HepG2 (cell line): Measurements from ENCODE around the gene UBAP1L. TPM values are rescaled to one million over a fixed set of nuclear protein-coding genes. Genes with fewer than 3 reads are reported as not detected.
A peak's percentile ranks its signal among the peaks of the same experiment; 100 is the strongest.

Experiments used
- AKNA ChIP-seq: sonication (generic); formaldehyde crosslinking; IDR thresholded peaks from 2 replicates; pipeline ENCODE4 v1.4.0; 2020; ENCODE audit warnings: missing genetic modification reagents, borderline replicate concordance
- ATAD3A ChIP-seq: sonication (generic); formaldehyde crosslinking; IDR thresholded peaks from 2 replicates; pipeline ENCODE4 v1.4.0; 2020; ENCODE audit warnings: missing genetic modification reagents
- FOXK2 ChIP-seq: fragments of 450-650 bp; IDR thresholded peaks from 2 replicates; pipeline ENCODE4 v1.6.1; 2016
- GLI4 ChIP-seq: sonication (generic); formaldehyde crosslinking; IDR thresholded peaks from 2 replicates; pipeline ENCODE4 v1.5.1; 2020; ENCODE audit warnings: missing genetic modification reagents, mild to moderate bottlenecking, moderate library complexity, borderline replicate concordance
- HMG20A ChIP-seq: IDR thresholded peaks from 2 replicates; pipeline ENCODE4 v1.6.1; 2016; ENCODE audit warnings: borderline replicate concordance
- KAT7 ChIP-seq: IDR thresholded peaks from 2 replicates; pipeline ENCODE4 v1.6.1; 2018; ENCODE audit warnings: borderline replicate concordance, missing compliant biosample characterization
- MYC ChIP-seq: sonication (generic); formaldehyde crosslinking; IDR thresholded peaks from 2 replicates; pipeline ENCODE4 v1.9.0; 2021; ENCODE audit warnings: missing genetic modification reagents, borderline replicate concordance
- NFIC ChIP-seq: IDR thresholded peaks from 2 replicates; pipeline ENCODE4 v1.6.1; 2012; ENCODE audit warnings: mild to moderate bottlenecking, low read length, inconsistent platforms
- NFYB ChIP-seq: sonication (generic); formaldehyde crosslinking; IDR thresholded peaks from 2 replicates; pipeline ENCODE4 v1.4.0; 2020; ENCODE audit warnings: missing genetic modification reagents
- POGK ChIP-seq: sonication (generic); formaldehyde crosslinking; conservative IDR thresholded peaks from 2 replicates; pipeline ENCODE4 v1.8.0; 2022; ENCODE audit warnings: mild to moderate bottlenecking, moderate library complexity, missing genetic modification reagents
- SKIL ChIP-seq: sonication (generic); formaldehyde crosslinking; IDR thresholded peaks from 2 replicates; pipeline ENCODE4 v1.8.0; 2022; ENCODE audit warnings: missing genetic modification reagents, mild to moderate bottlenecking, moderate library complexity, borderline replicate concordance
- SMAD1 ChIP-seq: sonication (generic); formaldehyde crosslinking; IDR thresholded peaks from 2 replicates; pipeline ENCODE4 v1.4.0; 2020; ENCODE audit warnings: missing genetic modification reagents, low read depth, mild to moderate bottlenecking, borderline replicate concordance
- SUZ12 ChIP-seq: fragments of 150-350 bp; IDR thresholded peaks from 2 replicates; pipeline ENCODE4 v1.6.1; 2014; ENCODE audit warnings: low read depth, low read length
- U2AF1 ChIP-seq: fragments of 200-400 bp; formaldehyde crosslinking; optimal IDR thresholded peaks from 2 replicates; pipeline ENCODE3; 2017; ENCODE audit warnings: mild to moderate bottlenecking, low read depth, low read length
- ZBTB43 ChIP-seq: sonication (generic); formaldehyde crosslinking; conservative IDR thresholded peaks from 2 replicates; pipeline ENCODE4 v1.4.0; 2020; ENCODE audit warnings: missing genetic modification reagents
- ZFP36L2 ChIP-seq: sonication (generic); formaldehyde crosslinking; IDR thresholded peaks from 2 replicates; pipeline ENCODE4 v1.4.0; 2020; ENCODE audit warnings: missing genetic modification reagents
- ZNF235 ChIP-seq: sonication (generic); formaldehyde crosslinking; IDR thresholded peaks from 2 replicates; pipeline ENCODE4 v1.8.1; 2023; ENCODE audit warnings: mild to moderate bottlenecking, missing genetic modification reagents, borderline replicate concordance
- ZNF253 ChIP-seq: sonication (generic); formaldehyde crosslinking; IDR thresholded peaks from 2 replicates; pipeline ENCODE4 v1.8.0; 2022; ENCODE audit warnings: mild to moderate bottlenecking, missing genetic modification reagents, borderline replicate concordance
- ZNF430 ChIP-seq: sonication (generic); formaldehyde crosslinking; IDR thresholded peaks from 2 replicates; pipeline ENCODE4 v1.9.0; 2021; ENCODE audit warnings: mild to moderate bottlenecking, missing genetic modification reagents
- ZNF484 ChIP-seq: sonication (generic); formaldehyde crosslinking; IDR thresholded peaks from 2 replicates; pipeline ENCODE4 v1.5.1; 2020; ENCODE audit warnings: mild to moderate bottlenecking, low read depth, missing genetic modification reagents, borderline replicate concordance
- polyA plus RNA-seq, 8 experiments: library from polyadenylated mRNA; depleted of rRNA in 3 of 8; stranded (reverse) in 7 of 8; unstranded in 1 of 8; fragments of >200 nt; fragmentation: Illumina TruSeq in 4 of 8; extraction: Trizol in 4 of 8; gene quantifications; 2 replicates each; pipeline versions ENCODE4 v1.2.1 to v1.2.3, GENCODE V29; 2011 to 2016; ENCODE audit warnings: low read depth in 4 of 8, missing spikeins in 1 of 8, mixed read lengths in 1 of 8; ENCODE audit not compliant: insufficient read depth in 1 of 8
- total RNA-seq, 5 experiments: library from RNA; depleted of rRNA; stranded (reverse); fragments of >200 nt; fragmentation: Illumina TruSeq; extraction: Trizol; gene quantifications; 2 replicates each; pipeline ENCODE4 v1.2.3, GENCODE V29; 2016; ENCODE audit warnings: low read depth in 1 of 5

UBAP1L gene
- total and polyA plus RNA-seq, 2 of the 13 experiments (the other 11 are each of a cell fraction or from before 2014, with no cell fraction given) = 0.86 to 1.4 TPM

GRCh38 chr15:65056868-65057548 lies 58.0 kb downstream of the UBAP1L start (continued):
- no peak for TF ChIP-seq NFIC
- TF ChIP-seq ZBTB43 (CRISPR knock-in tag) = no peak
- peak; percentile 49; the same call in 1 of the 2 replicates for TF ChIP-seq MYC (CRISPR knock-in tag)
- no peak for TF ChIP-seq AKNA
- no peak for TF ChIP-seq ZNF430 (CRISPR knock-in tag)
- no peak for TF ChIP-seq ZFP36L2 (CRISPR knock-in tag)
- TF ChIP-seq ATAD3A (CRISPR knock-in tag) = no peak
- no peak for TF ChIP-seq FOXK2
- no peak for TF ChIP-seq U2AF1
- no peak; the same call in 1 of the 2 replicates for TF ChIP-seq SKIL (CRISPR knock-in tag)
- TF ChIP-seq ZNF235 (CRISPR knock-in tag) = no peak
- TF ChIP-seq NFYB = peak; percentile 74
- TF ChIP-seq HMG20A (CRISPR knock-in tag) = peak; percentile 74
- TF ChIP-seq GLI4 = no peak
- no peak for TF ChIP-seq ZNF484 (CRISPR knock-in tag)
- TF ChIP-seq SMAD1 (CRISPR knock-in tag) = no peak
- no peak for TF ChIP-seq SUZ12
- 0 out of 2 replicates have a peak, but pooled peaks have one; percentile 41 for TF ChIP-seq POGK (CRISPR knock-in tag)
- no peak for TF ChIP-seq KAT7 (CRISPR knock-in tag)
- TF ChIP-seq ZNF253 (CRISPR knock-in tag) = no peak
